Measurements from ENCODE around the gene CDC42BPA. TPM values are rescaled to one million over a fixed set of nuclear protein-coding genes. Genes with fewer than 3 reads are reported as not detected.

Gene CDC42BPA
- total RNA-seq, 2 donors from 2014 or later = 30.0 to 34.3 TPM

GRCh38 chr1:227094249-227094966 is 223.9 kb downstream of the CDC42BPA start:
- DNase-seq = no peak
- Histone ChIP-seq H3K27me3 (ENCODE audit: control insufficient read depth, insufficient read depth, low read length, poor library complexity, severe bottlenecking) (no peaks in the 10 kb centered on the region), H3K27ac (ENCODE audit: low read depth, low read length) (no peak overlapping the region), H3K36me3 (ENCODE audit: control insufficient read depth, insufficient read depth, low read length) (peaks cover 8% of the 10 kb centered on the region), H3K9me3 (ENCODE audit: control insufficient read depth, low read length) (no peaks in the 10 kb centered on the region), H3K4me3 (ENCODE audit: low read length) (no peak overlapping the region), H3K9ac (ENCODE audit: extremely low read depth, low read length, poor library complexity, severe bottlenecking) (no peak overlapping the region), H3K4me1 (ENCODE audit: control insufficient read depth, insufficient read depth, low read length) (no peaks in the 10 kb centered on the region)
- H3K4me3 Mint-ChIP-seq = no peak overlapping the region
- H3K9me3 Mint-ChIP-seq = no peaks in the 10 kb centered on the region
- H3K27me3 Mint-ChIP-seq (ENCODE audit: insufficient read depth) = no peaks in the 10 kb centered on the region
- peak overlapping the region; percentile 80 for H3K27ac Mint-ChIP-seq
- H3K4me1 Mint-ChIP-seq = peaks cover 4% of the 10 kb centered on the region
- 91 to 100% methylated on average over 1 to 2 of the region's 2 CpGs for WGBS, 2 experiments (ENCODE audit: insufficient coverage in 1 of 2, insufficient read length in 1 of 2)
- TF ChIP-seq, protein P1, sequence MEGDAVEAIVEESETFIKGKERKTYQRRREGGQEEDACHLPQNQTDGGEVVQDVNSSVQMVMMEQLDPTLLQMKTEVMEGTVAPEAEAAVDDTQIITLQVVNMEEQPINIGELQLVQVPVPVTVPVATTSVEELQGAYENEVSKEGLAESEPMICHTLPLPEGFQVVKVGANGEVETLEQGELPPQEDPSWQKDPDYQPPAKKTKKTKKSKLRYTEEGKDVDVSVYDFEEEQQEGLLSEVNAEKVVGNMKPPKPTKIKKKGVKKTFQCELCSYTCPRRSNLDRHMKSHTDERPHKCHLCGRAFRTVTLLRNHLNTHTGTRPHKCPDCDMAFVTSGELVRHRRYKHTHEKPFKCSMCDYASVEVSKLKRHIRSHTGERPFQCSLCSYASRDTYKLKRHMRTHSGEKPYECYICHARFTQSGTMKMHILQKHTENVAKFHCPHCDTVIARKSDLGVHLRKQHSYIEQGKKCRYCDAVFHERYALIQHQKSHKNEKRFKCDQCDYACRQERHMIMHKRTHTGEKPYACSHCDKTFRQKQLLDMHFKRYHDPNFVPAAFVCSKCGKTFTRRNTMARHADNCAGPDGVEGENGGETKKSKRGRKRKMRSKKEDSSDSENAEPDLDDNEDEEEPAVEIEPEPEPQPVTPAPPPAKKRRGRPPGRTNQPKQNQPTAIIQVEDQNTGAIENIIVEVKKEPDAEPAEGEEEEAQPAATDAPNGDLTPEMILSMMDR (conservative IDR thresholded peaks at IDR 0.05) = no peak
- peaks cover 13% of the 10 kb centered on the region for H3K36me3 Mint-ChIP-seq (ENCODE audit: low read depth)

GRCh38 chr1:227093309-227093708 is 225.0 kb downstream of the CDC42BPA start:
- no peaks in the 10 kb centered on the region for H3K9me3 ChIP-seq (ENCODE audit: control insufficient read depth, low read length)
- H3K36me3 ChIP-seq (ENCODE audit: control insufficient read depth, insufficient read depth, low read length) = peaks cover 10% of the 10 kb centered on the region
- TF ChIP-seq, protein P1 (conservative IDR thresholded peaks at IDR 0.05) = no peak
- peaks cover 12% of the 10 kb centered on the region for H3K36me3 Mint-ChIP-seq (ENCODE audit: low read depth)
- H3K4me1 ChIP-seq (ENCODE audit: control insufficient read depth, insufficient read depth, low read length) = no peaks in the 10 kb centered on the region
- no peaks in the 10 kb centered on the region for H3K9me3 Mint-ChIP-seq
- peaks cover 4% of the 10 kb centered on the region for H3K4me1 Mint-ChIP-seq
- H3K4me3 Mint-ChIP-seq = no peak overlapping the region
- WGBS, 2 experiments (ENCODE audit: insufficient coverage in 1 of 2, insufficient read length in 1 of 2) = 90 to 95% methylated on average over 1 of the region's 1 CpG
- H3K27me3 Mint-ChIP-seq (ENCODE audit: insufficient read depth) = no peaks in the 10 kb centered on the region
- H3K9ac ChIP-seq (ENCODE audit: extremely low read depth, low read length, poor library complexity, severe bottlenecking) = no peak overlapping the region
- DNase-seq = no peak
- no peak overlapping the region for H3K4me3 ChIP-seq (ENCODE audit: low read length)
- no peak overlapping the region for H3K27ac Mint-ChIP-seq
- no peaks in the 10 kb centered on the region for H3K27me3 ChIP-seq (ENCODE audit: control insufficient read depth, insufficient read depth, low read length, poor library complexity, severe bottlenecking)
- H3K27ac ChIP-seq (ENCODE audit: low read depth, low read length) = no peak overlapping the region

DNA sequence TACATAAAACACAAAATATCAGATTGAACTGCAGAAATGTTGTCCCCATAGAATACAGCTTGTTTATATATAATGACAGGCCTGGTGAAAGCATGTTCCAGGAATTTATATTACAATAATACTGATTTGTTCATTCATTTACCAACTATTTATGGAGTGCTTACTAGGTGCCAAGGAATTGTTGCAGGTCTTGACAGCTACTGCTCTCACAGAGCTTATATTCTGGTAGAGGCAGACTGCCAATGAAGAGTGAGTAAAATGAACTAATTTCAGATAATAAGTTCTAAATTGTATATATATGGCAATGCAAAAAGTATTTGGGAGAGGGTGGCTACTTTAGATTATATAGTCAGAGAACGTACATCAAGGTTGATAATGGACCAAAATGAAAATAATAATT is 226.2 kb downstream of the CDC42BPA start:
- DNase-seq = no peak
- Histone ChIP-seq H3K9ac (ENCODE audit: extremely low read depth, low read length, poor library complexity, severe bottlenecking) (no peak overlapping the region), H3K27ac (ENCODE audit: low read depth, low read length) (no peak overlapping the region), H3K36me3 (ENCODE audit: control insufficient read depth, insufficient read depth, low read length) (peaks cover 12% of the 10 kb centered on the region), H3K4me3 (ENCODE audit: low read length) (no peak overlapping the region), H3K4me1 (ENCODE audit: control insufficient read depth, insufficient read depth, low read length) (no peaks in the 10 kb centered on the region), H3K9me3 (ENCODE audit: control insufficient read depth, low read length) (no peaks in the 10 kb centered on the region), H3K27me3 (ENCODE audit: control insufficient read depth, insufficient read depth, low read length, poor library complexity, severe bottlenecking) (no peaks in the 10 kb centered on the region)
- no peaks in the 10 kb centered on the region for H3K27me3 Mint-ChIP-seq (ENCODE audit: insufficient read depth)
- WGBS, 2 experiments (ENCODE audit: insufficient coverage in 1 of 2, insufficient read length in 1 of 2) = 100% methylated on average over 1 of the region's 1 CpG; no CpG with 5 or more reads in 1 of the 2 experiments
- H3K27ac Mint-ChIP-seq = no peak overlapping the region
- no peaks in the 10 kb centered on the region for H3K9me3 Mint-ChIP-seq
- TF ChIP-seq, protein P1 (conservative IDR thresholded peaks at IDR 0.05) = no peak
- H3K4me1 Mint-ChIP-seq = peaks cover 4% of the 10 kb centered on the region
- no peak overlapping the region for H3K4me3 Mint-ChIP-seq
- H3K36me3 Mint-ChIP-seq (ENCODE audit: low read depth) = peaks cover 20% of the 10 kb centered on the region
